Body of pancreas (tissue), 4 donors: ENCODE results near the gene FRMD5.

ENCODE experiments used
- CTCF ChIP-seq, 7 experiments: fragments of 450-650 bp in 4 of 7; fragments of 200-600 bp in 3 of 7; sonication (generic) in 3 of 7; IDR thresholded peaks; one replicate each; pipeline ENCODE4 v1.5.1; 2016 to 2019; ENCODE audit warnings: antibody characterized with exemption in 7 of 7
- POLR2A ChIP-seq, 3 donors: fragments of 450-650 bp; IDR thresholded peaks; one replicate each; pipeline ENCODE4 v1.6.1; 2016; ENCODE audit warnings: antibody characterized with exemption in 3 of 3, mild to moderate bottlenecking in 2 of 3

- no peak for TF ChIP-seq CTCF (IDR thresholded peaks at IDR 0.05)
- TF ChIP-seq POLR2A (IDR thresholded peaks at IDR 0.05) = no peak
These were observed 306.0 kb downstream of the FRMD5 start for GRCh38 chr15:43889042-43889441.
